ENCODE measurements around the gene JMJD8.
A peak's percentile ranks its signal among the peaks of the same experiment; 100 is the strongest.

The JMJD8 gene

GRCh38 chr16:648781-649589 is 35.1 kb downstream of the JMJD8 start, which contains the start of gene WDR90 (continued):
- peak; percentile 33; the same call in 1 of the 2 replicates for TF ChIP-seq ZNF580 (tag by site-specific recombination; IDR thresholded peaks at IDR 0.05)
- TF ChIP-seq HOXD13 (CRISPR knock-in tag; IDR thresholded peaks at IDR 0.05; ENCODE audit: borderline replicate concordance) = no peak
- no peak for TF ChIP-seq ZSCAN4 (tag by site-specific recombination; IDR thresholded peaks at IDR 0.05)
- TF ChIP-seq SP7 (tag by site-specific recombination; IDR thresholded peaks at IDR 0.05) = 0 out of 2 replicates have a peak, but pooled peaks have one; percentile 39
- TF ChIP-seq ZNF560 (tag by site-specific recombination; IDR thresholded peaks at IDR 0.05; ENCODE audit: borderline replicate concordance) = no peak
- TF ChIP-seq ZNF514 (tag by site-specific recombination; IDR thresholded peaks at IDR 0.05) = no peak

DNA sequence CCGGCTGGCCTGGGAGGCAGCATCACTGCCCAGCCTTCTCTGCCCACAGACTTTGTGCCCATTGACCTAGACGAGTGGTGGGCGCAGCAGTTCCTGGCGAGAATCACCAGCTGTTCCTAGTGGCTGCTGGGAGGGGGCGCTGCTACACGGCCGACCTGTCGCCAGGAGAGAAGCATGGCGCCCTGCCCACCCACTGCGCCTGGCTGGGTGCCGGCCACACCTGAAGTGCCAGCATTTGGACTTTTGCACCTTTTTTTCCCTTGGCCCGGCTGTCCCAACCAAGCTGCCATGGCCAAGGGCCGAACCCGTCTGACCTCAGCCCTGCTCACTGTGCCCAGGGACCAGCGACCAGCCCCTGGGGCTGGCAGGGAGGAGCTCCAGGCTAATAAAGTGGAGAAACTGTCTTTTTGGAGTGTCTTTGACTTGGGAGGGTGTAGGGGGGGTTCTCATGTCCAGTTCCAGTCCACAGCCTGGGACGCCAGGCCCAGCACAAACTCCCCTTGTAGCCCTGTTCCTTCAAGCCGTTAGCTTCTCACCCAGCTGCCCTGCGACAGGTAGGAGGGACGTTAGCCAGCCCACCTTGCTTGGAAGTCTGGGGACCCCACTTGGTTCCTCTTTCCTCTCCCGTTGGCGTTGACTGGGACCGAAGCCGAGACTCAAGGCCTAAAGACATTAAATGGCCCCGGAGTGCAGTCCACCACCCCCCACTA is 35.9 kb downstream of the JMJD8 start:
- CTCF ChIA-PET = interaction anchor here (0.7 to 1.6 kb wide), 5 partner anchors 10 to 26 kb away, joined by 3 to 5 read pairs (median 4); partner anchors contain the start of genes METTL26 and RHOT2
- Histone ChIP-seq H3K27ac (ENCODE audit: extremely low read depth, low read depth, low read length) (peak overlapping the region; percentile 97), H3K4me3 (ENCODE audit: low read depth, low read length) (peak overlapping the region; percentile 37), H3K4me1 (ENCODE audit: control insufficient read depth, insufficient read depth, low read length) (0 out of 2 replicates have a peak, but pooled peaks cover 5% of the 10 kb centered on the region), H3K36me3 (ENCODE audit: control insufficient read depth in 2 of 2, insufficient read depth in 1 of 2, low read length in 2 of 2) (peaks cover 0 to 24% of the 10 kb centered on the region in 2 experiments; a peak in 2 of 3 replicates), H3K9me3 (ENCODE audit: control insufficient read depth, insufficient read depth, low read depth, low read length) (no peaks in the 10 kb centered on the region)
- POLR2A ChIA-PET = interaction anchor here (1.5 to 2.3 kb wide), 3 partner anchors 11 to 19 kb away, joined by 3 to 10 read pairs (median 7); partner anchors contain the start of genes METTL26 and RHOT2
- peak; percentile 60 for TF ChIP-seq KLF1 (tag by site-specific recombination; IDR thresholded peaks at IDR 0.05)
- no peak for TF ChIP-seq ZNF354C (tag by site-specific recombination; IDR thresholded peaks at IDR 0.05; ENCODE audit: borderline replicate concordance, low read depth)
- no peak for TF ChIP-seq ZNF571 (tag by site-specific recombination; IDR thresholded peaks at IDR 0.05)
- peak; percentile 74; the same call in 1 of the 2 replicates for TF ChIP-seq YY2 (tag by site-specific recombination; IDR thresholded peaks at IDR 0.05)
- TF ChIP-seq REST (tag by site-specific recombination; IDR thresholded peaks at IDR 0.05) = no peak
- 0 out of 2 replicates have a peak, but pooled peaks have one; percentile 32 for TF ChIP-seq ZNF837 (tag by site-specific recombination; IDR thresholded peaks at IDR 0.05)
- peak; percentile 39; the same call in 1 of the 2 replicates for TF ChIP-seq ZBTB48 (tag by site-specific recombination; IDR thresholded peaks at IDR 0.05)
- no peak for TF ChIP-seq ZNF629 (tag by site-specific recombination; IDR thresholded peaks at IDR 0.05)
- no peak for TF ChIP-seq KLF16 (tag by site-specific recombination; IDR thresholded peaks at IDR 0.05)
- TF ChIP-seq YY1 (tag by site-specific recombination; IDR thresholded peaks at IDR 0.05) = peak; percentile 69
- peak; percentile 58; the same call in 1 of the 2 replicates for TF ChIP-seq ZNF423 (tag by site-specific recombination; IDR thresholded peaks at IDR 0.05)
- TF ChIP-seq ZNF266 (tag by site-specific recombination; IDR thresholded peaks at IDR 0.05; ENCODE audit: low read depth) = no peak
- TF ChIP-seq, protein P1, sequence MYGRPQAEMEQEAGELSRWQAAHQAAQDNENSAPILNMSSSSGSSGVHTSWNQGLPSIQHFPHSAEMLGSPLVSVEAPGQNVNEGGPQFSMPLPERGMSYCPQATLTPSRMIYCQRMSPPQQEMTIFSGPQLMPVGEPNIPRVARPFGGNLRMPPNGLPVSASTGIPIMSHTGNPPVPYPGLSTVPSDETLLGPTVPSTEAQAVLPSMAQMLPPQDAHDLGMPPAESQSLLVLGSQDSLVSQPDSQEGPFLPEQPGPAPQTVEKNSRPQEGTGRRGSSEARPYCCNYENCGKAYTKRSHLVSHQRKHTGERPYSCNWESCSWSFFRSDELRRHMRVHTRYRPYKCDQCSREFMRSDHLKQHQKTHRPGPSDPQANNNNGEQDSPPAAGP (tag by site-specific recombination; IDR thresholded peaks at IDR 0.05) = peak; percentile 59
- no peak; the same call in 1 of the 2 replicates for TF ChIP-seq SP7 (tag by site-specific recombination; IDR thresholded peaks at IDR 0.05)
- TF ChIP-seq ZNF311 (tag by site-specific recombination; IDR thresholded peaks at IDR 0.05; ENCODE audit: borderline replicate concordance) = no peak
- TF ChIP-seq REPIN1 (tag by site-specific recombination; IDR thresholded peaks at IDR 0.05; ENCODE audit: low read depth) = no peak
- TF ChIP-seq ZNF280D (tag by site-specific recombination; IDR thresholded peaks at IDR 0.05) = no peak
- TF ChIP-seq ZNF302 (tag by site-specific recombination; IDR thresholded peaks at IDR 0.05; ENCODE audit: low read depth) = no peak
- TF ChIP-seq ZBTB20 (tag by site-specific recombination; IDR thresholded peaks at IDR 0.05) = no peak
- TF ChIP-seq HOXA7 (CRISPR knock-in tag; IDR thresholded peaks at IDR 0.05; ENCODE audit: borderline replicate concordance) = no peak
- TF ChIP-seq ZEB2 (tag by site-specific recombination; IDR thresholded peaks at IDR 0.05) = peak; percentile 93

Data from HEK293 (cell line).